Measurements from ENCODE around the gene HSPG2. TPM values are rescaled to one million over a fixed set of nuclear protein-coding genes. Genes with fewer than 3 reads are reported as not detected.

The HSPG2 gene
- total and polyA plus RNA-seq, 2 of the 8 experiments (the other 6 are each of a cell fraction or from before 2014, with no cell fraction given), result 17.8 to 111 TPM

- Histone ChIP-seq H2BK12ac (ENCODE audit: low read depth, low read length) (no peak overlapping the region), H3K4ac (replicated peaks; ENCODE audit: insufficient read length, low read depth, low read length) (no peak overlapping the region), H3K9ac (replicated peaks in 1 of 4; ENCODE audit: extremely low read depth in 1 of 4, low read depth in 3 of 4, low read length in 3 of 4) (no peak overlapping the region), H4K5ac (ENCODE audit: insufficient read length, low read depth, low read length) (no peak overlapping the region), H3K23me2 (ENCODE audit: low read depth, low read length) (no peaks in the 10 kb centered on the region), H3K9me3 (ENCODE audit: insufficient read depth in 2 of 2, low read depth in 1 of 2, low read length in 1 of 2) (no peaks in the 10 kb centered on the region), H3K79me2 (ENCODE audit: control insufficient read depth in 1 of 2, insufficient read depth in 2 of 2, low read length in 2 of 2) (no peaks in the 10 kb centered on the region), H3K27ac (ENCODE audit: low read depth, low read length) (no peak overlapping the region), H3K4me2 (ENCODE audit: insufficient read depth in 1 of 2, low read depth in 2 of 2, low read length in 2 of 2) (no peak overlapping the region), H3K4me1 (replicated peaks in 1 of 4; ENCODE audit: control insufficient read depth in 3 of 4, insufficient read depth in 4 of 4, low read length in 3 of 4) (no peaks in the 10 kb centered on the region), H3K14ac (ENCODE audit: insufficient read length) (no peak overlapping the region), H4K20me1 (replicated peaks in 1 of 2; ENCODE audit: control insufficient read depth in 1 of 2, insufficient read depth in 2 of 2, low read length in 2 of 2) (peaks cover 0 to 9% of the 10 kb centered on the region in 2 experiments), H3K79me1 (ENCODE audit: low read depth, low read length) (no peaks in the 10 kb centered on the region), H3K27me3 (replicated peaks in 1 of 4; ENCODE audit: control insufficient read depth in 3 of 4, extremely low read depth in 1 of 4, insufficient read depth in 3 of 4, low read length in 3 of 4) (no peaks in the 10 kb centered on the region), H2BK15ac (ENCODE audit: low read length) (no peak overlapping the region), H2AFZ (ENCODE audit: low read length) (no peak overlapping the region), H4K8ac (ENCODE audit: extremely low read depth, insufficient read depth, low read length) (no peak overlapping the region), H3K4me3 (ENCODE audit: extremely low read depth in 1 of 4, insufficient read depth in 2 of 4, low read depth in 3 of 4, low read length in 4 of 4) (no peak overlapping the region), H3K18ac (ENCODE audit: extremely low read depth, low read length) (no peak overlapping the region), H2BK5ac (ENCODE audit: low read depth, low read length) (no peak overlapping the region), H3K56ac (replicated peaks; ENCODE audit: insufficient read length, low read depth, low read length) (no peak overlapping the region), H2BK120ac (replicated peaks; ENCODE audit: low read depth, low read length) (no peak overlapping the region), H4K91ac (replicated peaks; ENCODE audit: insufficient read length, low read length) (no peak overlapping the region), H3K36me3 (ENCODE audit: control insufficient read depth in 2 of 4, insufficient read depth in 4 of 4, low read length in 3 of 4) (peaks cover 14 to 64% (median 43%) of the 10 kb centered on the region in 4 experiments; a peak in 7 of 8 replicates), H2AK5ac (ENCODE audit: low read depth, low read length) (no peak overlapping the region), H2BK20ac (ENCODE audit: low read length) (no peak overlapping the region), H3K23ac (ENCODE audit: insufficient read length) (no peak overlapping the region)
- no peak for FAIRE-seq
- CTCF ChIA-PET (ENCODE audit: partially characterized antibody), result no interaction called here
- WGBS, 2 experiments (ENCODE audit: extremely low coverage in 1 of 2, insufficient coverage in 1 of 2, insufficient read length in 1 of 2, insufficient replicate concordance in 2 of 2, low coverage in 1 of 2, low lambda C conversion rate in 2 of 2, missing lambda C conversion rate in 1 of 2), result 90% methylated on average over 26 of the region's 33 CpGs; no CpG with 5 or more reads in 1 of the 2 experiments
- TF ChIP-seq NRF1 (IDR thresholded peaks at IDR 0.05; ENCODE audit: low read depth, low read length) (no peak), GTF2F1 (IDR thresholded peaks at IDR 0.05; ENCODE audit: borderline replicate concordance, low read depth, low read length) (no peak), TAF1 (IDR thresholded peaks at IDR 0.05; ENCODE audit: low read depth, low read length) (no peak), KDM4A (IDR thresholded peaks at IDR 0.05; ENCODE audit: low read depth, low read length, severe bottlenecking) (no peak), TAF7 (optimal IDR thresholded peaks at IDR 0.05; ENCODE audit: borderline replicate concordance, low read depth, low read length) (no peak), CBX5 (IDR thresholded peaks at IDR 0.05; ENCODE audit: low read depth, low read length) (no peak)
- TF ChIP-seq, protein P1, sequence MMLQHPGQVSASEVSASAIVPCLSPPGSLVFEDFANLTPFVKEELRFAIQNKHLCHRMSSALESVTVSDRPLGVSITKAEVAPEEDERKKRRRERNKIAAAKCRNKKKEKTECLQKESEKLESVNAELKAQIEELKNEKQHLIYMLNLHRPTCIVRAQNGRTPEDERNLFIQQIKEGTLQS (IDR thresholded peaks at IDR 0.05; ENCODE audit: insufficient read depth, low read depth, low read length), result no peak
- DNase-seq (ENCODE audit: low read depth in 1 of 2, low spot score in 2 of 2), result no peak
- POLR2A ChIA-PET (ENCODE audit: partially characterized antibody), result interaction anchor here (0.8 kb wide), 1 partner anchor 37 kb away, joined by 3 read pairs; no protein-coding TSS in a partner anchor
These were observed 91.2 kb downstream of the HSPG2 start for GRCh38 chr1:21845646-21846641.
